Duodenal mucosa (tissue), 2 donors: ENCODE measurements around the gene KCNMA1.

Source experiments
- H3K27ac ChIP-seq: one replicate; pipeline ENCODE4 v1.7.0; 2013; ENCODE audit warnings: low read depth, low read length
- H3K27me3 ChIP-seq, 2 donors: one replicate each; pipeline ENCODE4 v1.7.0; 2013; ENCODE audit warnings: low read length in 2 of 2, control low read depth in 1 of 2; ENCODE audit not compliant: insufficient read depth in 2 of 2, control insufficient read depth in 1 of 2
- H3K36me3 ChIP-seq, 2 donors: one replicate each; pipeline ENCODE4 v1.7.0; 2013; ENCODE audit warnings: low read length in 2 of 2, control low read depth in 1 of 2; ENCODE audit not compliant: insufficient read depth in 2 of 2, control insufficient read depth in 1 of 2
- H3K4me1 ChIP-seq, 2 donors: one replicate each; pipeline ENCODE4 v1.7.0; 2013; ENCODE audit warnings: low read length in 2 of 2, control low read depth in 1 of 2; ENCODE audit not compliant: insufficient read depth in 2 of 2, control insufficient read depth in 1 of 2
- H3K4me3 ChIP-seq, 2 donors: one replicate each; pipeline ENCODE4 v1.7.0; 2013; ENCODE audit warnings: low read length in 2 of 2, low read depth in 1 of 2
- H3K9ac ChIP-seq, 2 donors: one replicate each; pipeline ENCODE4 v1.7.0; 2013; ENCODE audit warnings: low read length in 2 of 2, low read depth in 1 of 2
- H3K9me3 ChIP-seq, 2 donors: one replicate each; pipeline ENCODE4 v1.7.0; 2013; ENCODE audit warnings: low read length in 2 of 2, control low read depth in 1 of 2; ENCODE audit not compliant: control insufficient read depth in 1 of 2

KCNMA1 gene

GRCh38 chr10:77518241-77518909, 119.2 kb downstream of the KCNMA1 start:
- no peak overlapping the region for H3K9ac ChIP-seq
- no peak overlapping the region for H3K4me3 ChIP-seq
- no peaks in the 10 kb centered on the region for H3K27me3 ChIP-seq
- H3K9me3 ChIP-seq = no peaks in the 10 kb centered on the region
- H3K36me3 ChIP-seq = no peaks in the 10 kb centered on the region
- peaks cover 0 to 8% of the 10 kb centered on the region in 2 donors for H3K4me1 ChIP-seq
- no peak overlapping the region for H3K27ac ChIP-seq

GRCh38 chr10:77516575-77516974, 121.0 kb downstream of the KCNMA1 start:
- Histone ChIP-seq H3K4me1 (peaks cover 0 to 12% of the 10 kb centered on the region in 2 donors), H3K36me3 (no peaks in the 10 kb centered on the region), H3K9ac (no peak overlapping the region), H3K27ac (no peak overlapping the region), H3K4me3 (no peak overlapping the region), H3K27me3 (no peaks in the 10 kb centered on the region), H3K9me3 (no peaks in the 10 kb centered on the region)

GRCh38 chr10:77514870-77515269, 122.7 kb downstream of the KCNMA1 start:
- Histone ChIP-seq H3K4me1 (peaks cover 0 to 12% of the 10 kb centered on the region in 2 donors), H3K9me3 (no peaks in the 10 kb centered on the region), H3K27ac (no peak overlapping the region), H3K9ac (no peak overlapping the region), H3K4me3 (no peak overlapping the region), H3K27me3 (no peaks in the 10 kb centered on the region), H3K36me3 (no peaks in the 10 kb centered on the region)

GRCh38 chr10:77513781-77514331, 123.8 kb downstream of the KCNMA1 start:
- Histone ChIP-seq H3K4me3 (no peak overlapping the region), H3K9ac (no peak overlapping the region), H3K27me3 (no peaks in the 10 kb centered on the region), H3K27ac (no peak overlapping the region), H3K36me3 (no peaks in the 10 kb centered on the region), H3K9me3 (no peaks in the 10 kb centered on the region), H3K4me1 (peaks cover 0 to 12% of the 10 kb centered on the region in 2 donors)

GRCh38 chr10:77513220-77513619, 124.4 kb downstream of the KCNMA1 start:
- H3K36me3 ChIP-seq = no peaks in the 10 kb centered on the region
- H3K27ac ChIP-seq = no peak overlapping the region
- no peak overlapping the region for H3K4me3 ChIP-seq
- no peaks in the 10 kb centered on the region for H3K27me3 ChIP-seq
- H3K4me1 ChIP-seq = peaks cover 0 to 12% of the 10 kb centered on the region in 2 donors
- no peaks in the 10 kb centered on the region for H3K9me3 ChIP-seq
- no peak overlapping the region for H3K9ac ChIP-seq

GRCh38 chr10:77512219-77512578, 125.4 kb downstream of the KCNMA1 start:
- no peak overlapping the region for H3K9ac ChIP-seq
- no peaks in the 10 kb centered on the region for H3K36me3 ChIP-seq
- H3K27me3 ChIP-seq = no peaks in the 10 kb centered on the region
- no peaks in the 10 kb centered on the region for H3K9me3 ChIP-seq
- H3K4me1 ChIP-seq = peaks cover 0 to 12% of the 10 kb centered on the region in 2 donors
- no peak overlapping the region for H3K4me3 ChIP-seq
- H3K27ac ChIP-seq = no peak overlapping the region

GRCh38 chr10:77511498-77512218, 126.0 kb downstream of the KCNMA1 start:
- H3K27ac ChIP-seq = no peak overlapping the region
- H3K4me3 ChIP-seq = no peak overlapping the region
- H3K27me3 ChIP-seq = no peaks in the 10 kb centered on the region
- H3K4me1 ChIP-seq = peaks cover 0 to 12% of the 10 kb centered on the region in 2 donors
- no peaks in the 10 kb centered on the region for H3K36me3 ChIP-seq
- no peak overlapping the region for H3K9ac ChIP-seq
- no peaks in the 10 kb centered on the region for H3K9me3 ChIP-seq

GRCh38 chr10:77510695-77511094, 126.9 kb downstream of the KCNMA1 start:
- Histone ChIP-seq H3K27me3 (no peaks in the 10 kb centered on the region), H3K4me1 (peaks cover 0 to 12% of the 10 kb centered on the region in 2 donors), H3K27ac (no peak overlapping the region), H3K36me3 (no peaks in the 10 kb centered on the region), H3K9me3 (no peaks in the 10 kb centered on the region), H3K9ac (no peak overlapping the region), H3K4me3 (no peak overlapping the region)

GRCh38 chr10:77510294-77510693, 127.3 kb downstream of the KCNMA1 start:
- Histone ChIP-seq H3K4me1 (peaks cover 0 to 12% of the 10 kb centered on the region in 2 donors), H3K27me3 (no peaks in the 10 kb centered on the region), H3K4me3 (no peak overlapping the region), H3K36me3 (no peaks in the 10 kb centered on the region), H3K27ac (no peak overlapping the region), H3K9ac (no peak overlapping the region), H3K9me3 (no peaks in the 10 kb centered on the region)

- H3K27me3 ChIP-seq = no peaks in the 10 kb centered on the region
- no peaks in the 10 kb centered on the region for H3K36me3 ChIP-seq
- no peak overlapping the region for H3K9ac ChIP-seq
- H3K4me3 ChIP-seq = no peak overlapping the region
- no peak overlapping the region for H3K27ac ChIP-seq
- H3K9me3 ChIP-seq = no peaks in the 10 kb centered on the region
- peaks cover 0 to 12% of the 10 kb centered on the region in 2 donors for H3K4me1 ChIP-seq
These were observed 128.2 kb downstream of the KCNMA1 start for GRCh38 chr10:77509391-77509790.
